GM21529 (cell line): ENCODE results near the gene ARHGEF12.
"Not testable (repeated sequence)": the region's sequence is repeated elsewhere in the genome, so short reads cannot be mapped to it uniquely, and the experiment has no call there.

Experiments
- ATAC-seq: cut with Tn5 transposase; IDR thresholded peaks from one replicate; pipeline ENCODE4 v1.9.1; 2021; ENCODE audit not compliant: unreplicated experiment

The ARHGEF12 gene

DNA sequence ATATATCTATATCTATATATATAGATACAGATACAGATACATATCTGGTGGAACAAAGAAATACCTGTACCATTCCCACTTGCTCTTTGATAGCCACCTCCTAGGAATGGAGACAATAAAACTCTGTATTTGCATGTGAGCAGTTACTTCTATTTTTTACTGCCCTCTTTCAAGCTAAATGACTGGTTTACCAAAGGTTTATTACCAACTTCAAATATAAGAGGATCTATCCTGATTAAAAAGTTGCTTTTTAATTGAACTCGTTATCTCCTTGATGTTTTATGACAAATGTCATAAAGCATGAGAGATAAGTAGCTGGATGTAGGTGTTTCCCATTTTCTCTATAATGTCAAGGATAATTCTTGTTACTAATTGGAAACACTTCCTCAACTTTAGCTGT lies 153.6 kb downstream of the ARHGEF12 start:
- ATAC-seq = no peak

DNA sequence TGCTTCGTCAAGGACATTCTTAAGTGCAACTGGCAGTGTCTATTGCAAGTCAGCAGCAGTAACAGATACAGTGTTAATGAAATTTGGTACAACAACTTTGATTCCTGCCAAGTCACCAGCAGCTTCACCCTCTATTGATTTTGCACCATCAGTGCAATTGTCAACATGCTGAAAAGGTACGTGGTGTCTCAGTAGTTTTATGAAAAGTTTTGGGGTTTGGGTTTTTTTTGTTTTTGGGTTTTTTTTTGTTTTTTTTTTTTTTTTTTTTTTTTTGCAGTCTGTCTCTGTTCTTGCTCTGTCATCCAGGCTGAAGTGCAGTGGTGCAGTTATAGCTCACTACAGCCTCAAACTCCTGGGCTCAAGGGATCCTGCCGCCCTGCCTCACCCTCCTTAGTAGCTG lies 156.3 kb downstream of the ARHGEF12 start:
- no peak for ATAC-seq

DNA sequence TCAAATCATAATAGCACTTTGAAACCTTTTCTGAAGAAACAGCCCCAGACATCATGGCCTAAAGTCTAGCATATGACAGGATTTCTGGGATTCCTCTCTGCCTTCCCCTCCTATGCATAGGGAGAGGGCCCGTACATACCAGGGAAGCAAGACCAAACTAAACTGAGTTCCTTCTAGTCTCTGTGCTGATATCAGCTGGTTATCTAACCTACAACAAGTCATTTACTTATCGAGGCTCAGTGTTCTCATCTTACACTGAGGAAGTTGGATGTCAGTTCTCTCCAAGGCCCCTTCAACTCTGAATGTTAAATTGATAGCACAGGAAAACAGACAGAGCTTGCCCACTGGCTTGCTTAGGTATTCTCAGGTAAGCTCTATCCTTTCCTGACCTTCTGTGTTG lies 158.4 kb downstream of the ARHGEF12 start:
- no peak for ATAC-seq

GRCh38 chr11:120499088-120499487 lies 162.9 kb downstream of the ARHGEF12 start:
- ATAC-seq = no peak

DNA sequence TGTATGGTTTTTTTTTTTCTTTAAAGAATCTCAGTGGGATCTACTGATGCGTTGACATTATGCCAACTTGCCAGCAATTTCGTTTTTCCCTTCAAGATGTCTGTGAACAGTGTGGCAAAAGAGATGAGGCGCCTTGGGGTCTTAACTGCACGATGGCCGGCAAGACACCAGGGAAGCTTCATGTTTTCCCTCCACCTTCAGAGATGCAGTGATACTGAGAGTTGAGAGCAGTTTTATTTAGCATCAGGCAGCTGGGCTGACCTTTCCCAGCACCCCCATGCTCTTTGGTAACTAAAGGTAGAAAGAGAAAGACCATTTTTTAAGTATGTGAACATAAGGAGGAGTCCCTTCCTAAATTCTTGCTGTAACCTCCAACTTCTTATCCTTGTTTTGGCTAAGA lies 163.6 kb downstream of the ARHGEF12 start:
- ATAC-seq = no peak

DNA sequence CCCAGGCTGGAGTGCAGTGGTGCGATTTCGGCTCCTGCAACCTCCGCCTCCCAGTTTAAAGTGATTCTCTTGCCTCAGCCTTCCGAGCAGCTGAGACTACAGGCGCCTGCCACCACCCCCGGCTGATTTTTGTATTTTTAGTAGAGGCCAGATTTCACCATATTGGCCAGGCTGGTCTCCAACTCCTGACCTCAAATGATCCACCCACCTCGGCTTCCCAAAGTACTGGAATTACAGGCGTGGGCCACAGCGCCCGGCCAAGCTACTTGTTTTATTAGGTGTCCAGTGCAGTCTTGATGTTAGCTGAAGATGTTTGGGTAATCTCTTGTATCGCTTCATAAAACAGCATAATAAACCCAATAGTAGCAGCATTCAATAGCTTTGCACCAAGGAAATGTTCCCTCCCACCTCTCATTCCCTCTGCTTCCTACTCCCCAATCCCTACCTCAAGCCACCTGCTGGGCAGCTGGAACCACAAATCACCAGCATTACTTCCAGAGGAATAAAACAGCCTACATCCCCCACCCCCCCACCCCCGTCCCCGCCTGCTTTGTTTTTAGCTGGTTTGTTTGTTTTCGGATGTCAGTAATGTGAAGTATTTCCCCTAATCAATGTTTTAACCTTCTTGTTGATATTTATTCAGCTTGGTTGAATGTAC lies 164.3 kb downstream of the ARHGEF12 start:
- no peak for ATAC-seq

- ATAC-seq = no peak
These were observed 165.2 kb downstream of the ARHGEF12 start for GRCh38 chr11:120501440-120501839.

GRCh38 chr11:120501976-120502755 lies 166.0 kb downstream of the ARHGEF12 start:
- ATAC-seq = no peak

- not testable (repeated sequence) for ATAC-seq
These were observed 167.3 kb downstream of the ARHGEF12 start for GRCh38 chr11:120503529-120503928.

- no peak for ATAC-seq
These were observed 169.7 kb downstream of the ARHGEF12 start for GRCh38 chr11:120505801-120506425.

- ATAC-seq = no peak
These were observed 173.3 kb downstream of the ARHGEF12 start for GRCh38 chr11:120509346-120510053.

GRCh38 chr11:120510406-120511115 lies 174.3 kb downstream of the ARHGEF12 start:
- no peak for ATAC-seq

- ATAC-seq = peak; percentile 84
These were observed 175.1 kb downstream of the ARHGEF12 start, which contains the start of gene GRIK4 for GRCh38 chr11:120511116-120511819. Gene GRIK4, plus strand, starts transcription at chr11:120511748. Its CDS starts 148,571 bp downstream, at chr11:120660319.

GRCh38 chr11:120511820-120512738 lies 175.9 kb downstream of the ARHGEF12 start:
- no peak for ATAC-seq

GRCh38 chr11:120512739-120513435 lies 176.7 kb downstream of the ARHGEF12 start:
- ATAC-seq = no peak

GRCh38 chr11:120513436-120514315 lies 177.5 kb downstream of the ARHGEF12 start:
- no peak for ATAC-seq

GRCh38 chr11:120514541-120515121 lies 178.4 kb downstream of the ARHGEF12 start:
- ATAC-seq = no peak
